ENCODE results near the gene DMXL2. TPM values are rescaled to one million over a fixed set of nuclear protein-coding genes. Genes with fewer than 3 reads are reported as not detected.

The DMXL2 gene
- total and polyA plus RNA-seq, 12 donors, result 4.5 to 18.6 (median 6.9) TPM

DNA sequence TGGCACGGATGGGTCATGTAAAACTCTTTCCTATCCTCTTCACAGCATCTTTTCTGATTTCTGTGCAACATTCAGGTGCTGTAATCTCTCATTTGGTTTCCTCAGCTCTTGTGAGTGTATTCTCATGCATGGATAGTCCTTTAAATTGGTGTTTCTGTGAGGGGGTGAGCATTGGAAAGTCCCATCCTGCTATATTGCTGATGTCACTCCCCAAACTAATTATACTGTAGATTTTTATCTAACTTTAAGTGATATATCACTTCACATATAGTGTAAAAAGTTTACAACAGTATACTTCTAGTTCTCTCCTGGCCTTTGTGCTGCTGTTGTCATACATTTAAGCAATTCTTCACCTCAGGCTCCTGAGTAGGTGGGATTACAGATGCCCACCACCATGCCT, 178.5 kb downstream of the DMXL2 start:
- H3K36me3 ChIP-seq, result peaks cover 0 to 28% (median 17%) of the 10 kb centered on the region in 9 donors
- TF ChIP-seq CTCF (IDR thresholded peaks at IDR 0.05), result no peak
- no peak overlapping the region for H3K4me3 ChIP-seq

GRCh38 chr15:51443282-51443914, 179.2 kb downstream of the DMXL2 start:
- Histone ChIP-seq H3K36me3 (peaks cover 0 to 21% (median 10%) of the 10 kb centered on the region in 9 donors), H3K27ac (no peak overlapping the region), H3K9me3 (peaks cover 0 to 6% (median 0%) of the 10 kb centered on the region in 11 donors), H3K27me3 (no peaks in the 10 kb centered on the region), H3K4me3 (no peak overlapping the region), H3K4me1 (no peaks in the 10 kb centered on the region)
- intact Hi-C loops (cut with DNase I), result no loop called here
- no peak for TF ChIP-seq CTCF (IDR thresholded peaks at IDR 0.05)
- WGBS, 2 donors, result 94 to 96% methylated on average over 4 of the region's 4 CpGs
- peak in 3 of 8 donors; percentile 12 to 53 (median 33) for ATAC-seq
- DNase-seq, result no peak

More for the DNA sequence above, 178.5 kb downstream of the DMXL2 start:
- ATAC-seq (no peak), DNase-seq (no peak)
- no peak overlapping the region for H3K27ac ChIP-seq
- intact Hi-C loops (cut with DNase I), result no loop called here
- H3K4me1 ChIP-seq, result no peaks in the 10 kb centered on the region
- 94 to 96% methylated on average over 1 of the region's 1 CpG for WGBS, 2 donors
- H3K9me3 ChIP-seq, result no peaks in the 10 kb centered on the region
- no peaks in the 10 kb centered on the region for H3K27me3 ChIP-seq

- Histone ChIP-seq H3K27me3 (no peaks in the 10 kb centered on the region), H3K4me1 (no peaks in the 10 kb centered on the region), H3K9me3 (peaks cover 0 to 13% (median 0%) of the 10 kb centered on the region in 11 donors), H3K36me3 (no peaks in the 10 kb centered on the region), H3K27ac (no peak overlapping the region), H3K4me3 (no peak overlapping the region)
- 82 to 89% methylated on average over 2 of the region's 2 CpGs for WGBS, 2 donors
- DNase-seq, result no peak
- no peak for TF ChIP-seq CTCF (IDR thresholded peaks at IDR 0.05)
- intact Hi-C loops (cut with DNase I), result no loop called here
- ATAC-seq, result no peak
Measured at GRCh38 chr15:51438526-51438925, 184.0 kb downstream of the DMXL2 start.

GRCh38 chr15:51425517-51426040, 197.0 kb downstream of the DMXL2 start:
- no peaks in the 10 kb centered on the region for H3K36me3 ChIP-seq
- H3K27me3 ChIP-seq, result no peaks in the 10 kb centered on the region
- H3K27ac ChIP-seq, result no peak overlapping the region
- no peaks in the 10 kb centered on the region for H3K4me1 ChIP-seq
- WGBS, 2 donors, result 38 to 58% methylated on average over 1 of the region's 1 CpG
- intact Hi-C loops (cut with DNase I), result no loop called here
- no peaks in the 10 kb centered on the region for H3K9me3 ChIP-seq
- DNase-seq (no peak), ATAC-seq (no peak)
- no peak overlapping the region for H3K4me3 ChIP-seq
- no peak for TF ChIP-seq CTCF (IDR thresholded peaks at IDR 0.05)

All from heart right ventricle (tissue), 16 donors.